KOPT-K1 (cell line): ENCODE results near the gene C19orf12.

Source experiments
- H3K27ac ChIP-seq: fragments of 200-600 bp; sonication (generic); 2 replicates; pipeline ENCODE4 v1.5.1; 2016; ENCODE audit warnings: antibody characterized with exemption, mild to moderate bottlenecking, low read depth, low read length; ENCODE audit not compliant: poor library complexity, severe bottlenecking
- H3K36me3 ChIP-seq: fragments of 200-600 bp; sonication (generic); 2 replicates; pipeline ENCODE4 v1.5.1; 2017; ENCODE audit warnings: antibody characterized with exemption, mild to moderate bottlenecking, low read length, moderate library complexity; ENCODE audit not compliant: insufficient read depth
- H3K9me3 ChIP-seq: fragments of 200-600 bp; sonication (generic); 2 replicates; pipeline ENCODE4 v1.5.1; 2017; ENCODE audit warnings: antibody characterized with exemption, low read length, mild to moderate bottlenecking; ENCODE audit not compliant: insufficient read depth, poor library complexity, severe bottlenecking

The C19orf12 gene

DNA sequence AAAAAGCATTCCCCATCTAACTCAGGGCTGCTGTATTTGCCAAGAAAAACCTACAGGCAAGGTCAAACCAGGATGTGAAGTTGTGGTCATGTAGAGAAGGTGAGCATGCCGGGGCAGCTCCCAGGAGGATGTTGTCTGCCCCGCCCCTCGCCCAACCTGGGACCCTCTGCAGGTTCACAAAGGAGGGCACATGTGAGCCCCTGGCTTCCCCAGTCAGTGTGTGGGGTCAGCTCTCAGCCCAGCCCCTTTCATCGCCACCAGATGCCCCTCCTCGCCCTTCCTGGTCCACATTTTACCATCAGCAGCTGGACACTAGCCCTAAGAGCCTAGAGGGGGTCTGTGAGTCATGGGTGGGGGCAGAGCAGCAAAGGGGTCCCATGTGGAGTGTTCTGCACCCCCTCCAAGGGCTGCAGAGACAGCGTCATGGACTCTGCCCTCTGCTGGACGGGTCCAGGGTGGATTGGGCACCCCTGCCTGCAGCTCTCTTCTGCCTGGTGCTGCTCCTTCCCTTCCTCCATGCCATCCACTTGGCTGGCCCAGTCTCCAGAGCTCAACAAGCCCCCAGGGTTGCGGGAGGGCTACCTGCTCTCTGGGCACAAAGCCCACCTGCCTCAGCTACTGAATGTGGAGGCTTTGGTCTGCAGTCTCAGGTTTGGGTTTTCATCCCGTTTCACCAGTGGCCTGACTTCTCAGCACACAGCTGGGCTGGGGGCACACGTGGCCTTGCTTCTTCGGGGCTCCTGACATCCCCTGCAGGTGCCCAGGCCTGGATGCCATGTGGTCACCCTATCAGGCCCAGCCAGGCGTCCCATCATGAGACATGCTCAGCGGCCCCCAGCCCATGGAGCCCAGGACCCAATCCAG lies 46.1 kb downstream of the C19orf12 start:
- Histone ChIP-seq H3K36me3 (peaks cover 7% of the 10 kb centered on the region), H3K9me3 (no peaks in the 10 kb centered on the region), H3K27ac (peak overlapping the region; percentile 80)

DNA sequence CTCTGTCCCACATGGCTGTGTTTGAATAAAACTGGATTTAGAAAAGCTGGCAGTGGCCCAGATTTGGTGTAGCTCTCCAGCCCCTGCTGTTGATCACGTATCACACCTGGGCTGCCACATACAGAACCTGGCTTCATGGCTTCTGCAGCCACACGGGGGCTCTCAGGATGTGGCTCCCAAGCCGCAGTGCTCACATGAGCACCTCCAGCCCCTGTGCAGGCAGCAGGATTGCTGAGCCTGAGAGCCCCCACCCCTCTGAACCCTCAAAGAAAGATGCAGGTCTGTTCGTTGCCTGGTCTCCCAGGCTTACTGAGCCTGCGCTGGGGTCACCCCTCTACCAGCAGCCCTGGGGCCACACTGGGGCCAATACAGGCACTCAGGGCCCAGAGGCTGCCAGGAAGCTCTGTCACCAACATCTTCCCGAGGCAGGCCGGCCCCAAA lies 47.1 kb downstream of the C19orf12 start:
- Histone ChIP-seq H3K27ac (peak overlapping the region; percentile 80), H3K36me3 (peaks cover 4% of the 10 kb centered on the region; the same call in 1 of the 2 replicates), H3K9me3 (no peaks in the 10 kb centered on the region)

DNA sequence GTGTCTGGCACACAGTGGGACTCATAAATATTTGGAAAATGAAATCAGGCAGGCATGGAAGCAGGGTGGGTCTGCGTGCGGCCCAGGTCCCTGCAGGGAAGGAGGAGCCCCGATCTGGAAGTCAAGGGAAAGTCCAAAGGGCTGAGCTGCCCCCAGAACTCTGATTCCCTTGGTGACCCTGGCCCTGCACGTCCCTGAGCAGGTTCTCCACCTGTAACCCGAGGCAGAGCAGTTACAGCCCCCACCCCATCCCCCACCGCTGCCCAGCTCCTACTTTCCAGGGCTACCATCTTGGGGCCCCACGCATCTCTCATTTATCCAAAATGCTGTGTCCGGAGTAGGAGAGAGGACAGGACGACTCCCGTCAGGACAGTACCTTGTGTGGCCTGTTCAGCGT lies 47.7 kb downstream of the C19orf12 start:
- H3K27ac ChIP-seq = peak overlapping the region; percentile 80

DNA sequence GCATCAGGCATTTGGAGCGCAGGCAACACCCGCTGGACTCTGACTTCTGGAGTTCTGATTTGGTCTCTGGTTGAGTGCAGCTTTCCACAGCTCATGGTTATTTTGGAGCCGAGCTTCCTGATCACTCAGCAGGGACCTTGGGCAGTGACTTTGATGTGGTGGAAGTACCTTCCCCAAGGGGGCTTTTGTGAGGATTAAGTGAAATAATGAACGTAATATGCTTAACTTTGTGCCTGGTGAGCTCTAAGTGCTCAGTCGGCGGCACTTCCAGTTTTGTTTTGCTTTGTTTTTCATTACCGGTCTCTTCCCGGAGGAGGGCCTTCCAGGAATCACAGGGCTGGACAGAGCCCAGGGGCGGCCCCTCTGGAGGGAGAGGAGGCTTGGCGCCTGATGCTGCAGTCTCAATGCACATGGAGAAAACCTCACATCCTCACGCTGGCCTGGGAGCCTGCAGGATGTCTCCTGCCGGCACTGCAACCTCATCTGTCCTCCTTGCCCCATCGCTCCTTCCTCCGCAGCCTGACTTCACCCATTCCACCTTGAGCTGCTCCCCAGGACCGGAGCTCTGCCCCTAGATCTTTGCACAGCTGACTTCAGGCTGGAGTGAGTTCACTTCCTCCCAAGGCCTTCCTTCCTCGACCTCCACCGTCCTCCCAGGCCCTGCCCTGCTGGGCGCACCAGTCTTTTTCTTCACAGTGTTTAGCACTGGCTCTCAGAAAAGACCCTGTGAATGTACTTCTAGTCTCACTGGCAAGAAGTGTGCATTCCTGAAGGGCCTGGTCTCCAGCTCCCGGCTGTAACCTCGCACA lies 48.3 kb downstream of the C19orf12 start:
- Histone ChIP-seq H3K36me3 (peaks cover 4% of the 10 kb centered on the region; the same call in 1 of the 2 replicates), H3K27ac (peak overlapping the region; percentile 80), H3K9me3 (no peaks in the 10 kb centered on the region)

More for the DNA sequence above, 47.7 kb downstream of the C19orf12 start:
- peaks cover 4% of the 10 kb centered on the region; the same call in 1 of the 2 replicates for H3K36me3 ChIP-seq
- H3K9me3 ChIP-seq = no peaks in the 10 kb centered on the region

DNA sequence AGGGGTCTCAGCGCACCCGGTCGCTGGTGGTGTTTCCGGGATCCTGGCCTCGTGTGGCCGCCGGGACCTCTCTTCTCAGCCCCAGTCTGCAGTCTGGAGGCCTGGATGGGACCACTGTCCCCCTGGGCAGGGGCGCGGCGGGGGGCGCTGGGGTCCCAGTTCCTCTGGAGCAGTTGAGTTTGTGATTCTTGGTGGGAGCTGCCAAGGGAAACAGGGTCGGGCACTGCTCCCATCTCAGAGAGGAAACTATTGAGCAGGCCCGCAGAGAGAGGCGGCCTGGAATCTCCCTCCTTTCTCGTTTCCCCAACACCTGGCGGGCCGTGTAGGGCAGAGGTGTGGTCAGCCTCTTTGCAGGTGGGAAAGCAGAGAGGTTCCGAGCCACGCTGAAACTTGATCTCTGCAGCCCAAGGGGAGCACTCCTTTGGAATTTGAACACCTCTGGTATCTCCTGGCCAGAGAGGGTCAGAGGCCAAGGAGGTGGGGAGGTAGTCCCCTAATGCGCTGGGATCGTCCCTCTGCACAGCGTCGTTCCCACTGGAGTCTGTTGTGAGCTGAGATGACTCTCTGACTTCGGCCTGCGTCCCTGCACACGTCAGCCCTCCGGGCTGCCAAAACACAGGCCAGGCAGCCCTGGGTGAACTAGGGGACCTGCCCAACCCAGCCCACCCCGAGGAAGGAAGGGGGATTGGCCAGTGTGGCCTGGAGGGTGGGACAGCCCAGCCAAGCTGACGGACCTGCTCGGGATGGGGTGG lies 49.1 kb downstream of the C19orf12 start:
- Histone ChIP-seq H3K9me3 (no peaks in the 10 kb centered on the region), H3K27ac (peak overlapping the region; percentile 80), H3K36me3 (peaks cover 4% of the 10 kb centered on the region; the same call in 1 of the 2 replicates)

DNA sequence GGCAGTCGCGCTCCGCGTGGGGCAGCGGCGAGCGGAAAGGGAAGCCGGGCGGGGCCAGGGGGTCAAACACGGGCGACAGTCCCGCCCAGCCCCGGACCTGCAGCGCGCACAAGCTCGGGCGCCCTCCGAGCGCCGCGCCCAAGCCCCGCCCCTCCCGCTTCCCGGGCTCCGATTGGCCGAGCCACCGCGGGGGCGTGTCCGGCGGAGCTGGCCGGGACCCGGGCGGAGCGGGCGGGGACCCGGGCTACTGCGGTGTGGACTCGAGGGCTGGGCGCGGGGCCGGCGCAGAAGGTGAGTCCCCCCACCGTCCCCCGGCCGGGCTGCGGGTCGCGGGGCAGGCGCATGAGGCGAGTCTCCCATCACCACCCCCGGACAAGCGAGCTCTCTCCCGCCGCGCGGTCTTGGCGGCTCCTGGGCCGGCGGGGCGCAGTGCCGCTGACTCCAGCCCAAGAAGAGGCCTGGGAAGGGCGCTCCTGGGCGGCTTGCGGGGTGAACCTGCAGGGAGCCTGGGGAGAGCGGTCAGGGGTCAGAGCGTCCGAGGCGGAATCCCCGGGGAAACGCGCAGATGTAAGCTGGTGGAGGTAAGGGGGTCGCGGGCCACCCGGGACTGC lies 49.7 kb downstream of the C19orf12 start, which contains the start of gene PLEKHF1:
Gene PLEKHF1, plus strand, starts transcription at position 247 of the 611 bp plus-strand sequence. CDS start 8,379 bp downstream, outside the sequence.
- H3K27ac ChIP-seq = peak within 1 kb of the TSS; percentile 80
- peaks cover 4% of the 10 kb centered on the region; the same call in 1 of the 2 replicates for H3K36me3 ChIP-seq
- no peaks in the 10 kb centered on the region for H3K9me3 ChIP-seq

DNA sequence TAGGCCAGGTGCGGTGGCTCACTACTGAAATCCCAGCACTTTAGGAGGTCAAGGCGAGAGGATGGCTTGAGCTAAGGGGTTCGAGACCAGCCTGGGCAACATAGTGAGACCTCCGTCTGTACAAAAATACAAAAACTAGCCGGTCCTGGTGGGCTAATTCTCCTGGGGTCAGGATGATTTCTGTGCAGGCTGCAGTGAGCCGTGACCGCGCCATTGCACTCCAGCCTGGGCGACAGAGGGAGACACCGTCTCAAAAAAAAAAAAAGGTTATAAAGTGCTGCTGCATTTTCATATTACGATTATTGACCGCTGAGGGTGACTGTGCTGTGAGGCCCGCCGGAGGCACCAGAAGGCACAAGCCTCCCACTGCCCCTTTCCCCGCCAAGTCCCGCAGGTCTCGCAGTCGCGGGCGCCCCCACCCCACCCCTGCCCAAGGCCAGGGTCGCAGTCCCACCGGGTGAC lies 50.3 kb downstream of the C19orf12 start:
- H3K36me3 ChIP-seq = peaks cover 4% of the 10 kb centered on the region; the same call in 1 of the 2 replicates
- no peaks in the 10 kb centered on the region for H3K9me3 ChIP-seq
- H3K27ac ChIP-seq = peak overlapping the region; percentile 80

DNA sequence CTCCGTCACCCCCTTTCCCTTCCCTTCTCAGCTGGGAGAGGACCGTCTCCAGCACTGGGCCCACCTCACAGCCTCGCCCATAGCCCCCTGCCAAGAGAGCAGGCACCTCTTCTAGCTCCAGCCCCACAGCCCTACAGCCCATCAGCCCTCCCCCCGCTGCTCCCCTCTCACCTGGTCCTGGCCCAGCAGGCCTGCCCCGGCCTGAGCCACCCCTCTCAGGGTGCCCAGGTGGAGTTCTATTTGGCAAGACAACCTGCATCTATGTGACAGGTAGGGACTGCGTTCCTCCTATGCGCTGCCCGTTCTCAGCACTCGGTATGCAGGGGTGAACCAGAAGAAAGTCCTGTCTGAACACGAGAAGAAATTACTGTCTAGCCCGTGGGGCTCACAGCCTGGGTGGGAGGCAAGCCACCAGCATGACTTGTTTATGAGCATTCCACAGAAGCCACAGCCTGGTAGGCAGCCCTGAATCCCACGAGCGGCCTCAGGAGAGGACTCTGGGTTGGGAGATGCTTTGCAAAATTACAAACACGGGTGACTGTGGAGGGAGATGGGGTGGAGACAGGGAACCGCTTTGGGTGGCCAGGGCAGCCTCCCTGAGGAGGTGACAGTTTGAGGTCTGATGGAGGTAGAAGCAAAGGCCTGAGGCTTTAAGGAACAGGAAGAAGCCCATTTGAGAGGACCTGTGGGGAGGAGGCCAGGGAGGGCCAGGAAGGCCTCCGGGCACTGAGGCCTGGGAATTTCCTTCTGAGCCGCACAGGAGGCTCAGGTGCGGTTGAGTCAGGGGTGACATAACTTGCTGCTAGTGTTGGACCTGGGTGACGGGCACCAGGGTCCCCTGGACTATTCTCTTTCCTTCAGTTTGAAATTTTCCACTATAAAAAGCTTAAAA lies 51.0 kb downstream of the C19orf12 start:
- no peak overlapping the region for H3K27ac ChIP-seq
- H3K9me3 ChIP-seq = no peaks in the 10 kb centered on the region
- peaks cover under 1% of the 10 kb centered on the region; the same call in 1 of the 2 replicates for H3K36me3 ChIP-seq

DNA sequence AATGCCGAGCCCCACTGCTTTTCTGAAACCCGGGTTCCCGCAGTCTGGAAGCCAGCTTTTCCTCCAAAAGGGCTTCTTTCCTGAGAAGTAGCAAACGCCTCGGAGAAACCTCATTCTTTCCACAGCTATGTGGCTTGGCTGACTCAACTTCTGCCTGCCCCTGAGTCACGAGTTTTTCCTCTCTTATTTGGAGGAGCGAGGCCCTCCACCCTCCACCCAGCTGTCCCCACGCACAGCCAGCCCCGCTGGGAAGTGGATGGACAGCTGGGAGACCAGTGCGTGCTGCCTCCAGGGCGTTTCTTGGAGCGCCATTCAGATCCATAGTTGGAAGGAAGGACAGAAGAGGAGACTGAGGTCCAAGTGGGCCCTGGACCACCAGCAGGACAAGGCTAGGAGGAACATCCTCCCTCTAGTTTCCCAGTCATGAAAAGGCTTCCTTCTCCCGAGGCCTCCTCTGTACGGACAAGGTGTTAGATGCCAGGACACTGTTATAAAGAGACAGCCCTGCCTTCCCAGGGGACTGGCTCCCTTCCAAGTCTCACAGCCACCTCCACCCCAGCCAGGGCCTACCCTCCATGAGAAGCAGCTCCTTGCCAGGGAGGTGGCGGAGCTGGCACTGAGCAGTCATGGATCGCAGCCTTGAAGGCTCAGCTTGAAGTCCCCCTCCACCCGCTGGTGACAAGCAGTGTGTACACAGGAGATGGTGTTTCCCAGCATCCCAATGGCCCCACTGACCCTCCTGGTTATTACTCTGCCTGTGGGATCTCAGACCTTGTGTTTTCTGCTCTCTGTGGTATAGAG lies 52.3 kb downstream of the C19orf12 start:
- Histone ChIP-seq H3K36me3 (no peaks in the 10 kb centered on the region), H3K9me3 (no peaks in the 10 kb centered on the region), H3K27ac (no peak overlapping the region)

DNA sequence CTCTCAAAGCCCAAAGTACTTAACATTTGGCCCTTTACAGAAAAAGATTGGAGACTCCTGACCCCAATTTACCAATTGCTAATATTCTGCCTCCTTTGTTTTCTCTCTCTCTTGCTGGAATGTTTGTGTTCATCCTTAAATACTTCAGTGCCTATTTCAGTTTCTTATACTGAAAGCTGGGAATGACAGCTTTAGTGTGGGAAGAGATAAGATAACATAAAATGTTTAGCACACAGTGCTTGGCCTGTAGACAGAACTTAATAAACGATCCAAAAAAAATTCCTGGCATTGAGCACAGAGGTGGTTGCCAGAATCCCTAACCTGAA lies 52.8 kb downstream of the C19orf12 start:
- H3K27ac ChIP-seq = no peak overlapping the region

DNA sequence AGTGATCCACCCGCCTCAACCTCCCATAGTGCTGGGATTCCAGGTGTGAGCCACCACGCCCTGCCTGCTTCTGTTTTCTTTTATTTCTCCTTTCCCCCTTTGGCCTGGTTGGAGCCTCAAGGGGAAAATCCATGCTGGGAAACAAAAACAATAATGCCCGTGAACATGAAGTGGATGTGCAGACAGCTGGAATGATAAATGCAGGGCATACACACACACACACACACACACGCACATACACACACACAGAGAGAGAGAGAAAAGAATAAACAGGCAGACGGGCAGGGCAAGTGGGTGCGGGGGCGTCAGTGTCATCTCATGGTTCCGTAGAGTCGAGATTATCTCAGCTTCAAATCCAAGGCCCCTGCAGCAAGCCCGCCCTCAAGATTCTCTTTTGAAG lies 54.2 kb downstream of the C19orf12 start:
- Histone ChIP-seq H3K27ac (no peak overlapping the region), H3K36me3 (no peaks in the 10 kb centered on the region), H3K9me3 (no peaks in the 10 kb centered on the region)

More for the DNA sequence above, 52.8 kb downstream of the C19orf12 start:
- Histone ChIP-seq H3K36me3 (no peaks in the 10 kb centered on the region), H3K9me3 (no peaks in the 10 kb centered on the region)

DNA sequence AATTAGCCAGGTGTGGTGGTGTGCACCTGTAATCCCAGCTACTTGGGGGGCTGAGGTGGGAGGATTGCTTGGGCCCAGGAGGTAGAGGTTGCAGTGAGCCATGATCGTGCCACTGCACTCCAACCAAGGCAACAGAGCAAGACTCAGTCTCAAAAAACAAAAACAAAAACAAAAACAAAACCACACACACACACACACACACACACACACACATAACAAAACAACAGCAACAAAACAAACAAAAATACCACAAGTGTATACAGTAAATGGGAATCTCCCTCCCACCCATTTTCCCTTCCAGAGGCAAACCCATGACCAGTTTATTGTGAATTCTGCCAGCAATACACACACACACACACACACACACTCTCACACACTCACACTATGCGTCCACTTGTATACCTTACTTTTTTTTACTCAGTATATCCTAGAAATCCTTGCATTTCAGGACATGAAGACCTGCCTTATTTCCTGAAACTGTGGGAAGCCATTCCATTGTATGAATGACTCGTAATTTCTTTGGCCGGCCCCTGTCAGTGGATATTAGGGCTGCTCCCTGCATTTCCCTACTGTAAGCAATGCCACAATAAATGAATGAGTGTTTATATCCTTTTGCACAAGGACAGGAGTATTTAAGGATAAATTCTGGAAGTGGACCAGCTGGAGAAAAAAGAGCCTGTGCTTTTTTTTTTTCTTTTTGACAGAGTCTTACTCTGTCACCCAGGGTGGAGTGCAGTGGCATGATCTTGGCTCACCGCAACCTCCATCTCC lies 56.7 kb downstream of the C19orf12 start:
- H3K9me3 ChIP-seq = peaks cover 7% of the 10 kb centered on the region
- no peak overlapping the region for H3K27ac ChIP-seq
- H3K36me3 ChIP-seq = no peaks in the 10 kb centered on the region
